GM18511 (cell line): Measurements from ENCODE around the gene MADCAM1.
A peak's percentile ranks its signal among the peaks of the same experiment; 100 is the strongest.

Source experiments
- ATAC-seq: cut with Tn5 transposase; IDR thresholded peaks from one replicate; pipeline ENCODE4 v1.9.1; 2021; ENCODE audit warnings: mild to moderate bottlenecking, moderate library complexity; ENCODE audit not compliant: unreplicated experiment

Gene MADCAM1

DNA sequence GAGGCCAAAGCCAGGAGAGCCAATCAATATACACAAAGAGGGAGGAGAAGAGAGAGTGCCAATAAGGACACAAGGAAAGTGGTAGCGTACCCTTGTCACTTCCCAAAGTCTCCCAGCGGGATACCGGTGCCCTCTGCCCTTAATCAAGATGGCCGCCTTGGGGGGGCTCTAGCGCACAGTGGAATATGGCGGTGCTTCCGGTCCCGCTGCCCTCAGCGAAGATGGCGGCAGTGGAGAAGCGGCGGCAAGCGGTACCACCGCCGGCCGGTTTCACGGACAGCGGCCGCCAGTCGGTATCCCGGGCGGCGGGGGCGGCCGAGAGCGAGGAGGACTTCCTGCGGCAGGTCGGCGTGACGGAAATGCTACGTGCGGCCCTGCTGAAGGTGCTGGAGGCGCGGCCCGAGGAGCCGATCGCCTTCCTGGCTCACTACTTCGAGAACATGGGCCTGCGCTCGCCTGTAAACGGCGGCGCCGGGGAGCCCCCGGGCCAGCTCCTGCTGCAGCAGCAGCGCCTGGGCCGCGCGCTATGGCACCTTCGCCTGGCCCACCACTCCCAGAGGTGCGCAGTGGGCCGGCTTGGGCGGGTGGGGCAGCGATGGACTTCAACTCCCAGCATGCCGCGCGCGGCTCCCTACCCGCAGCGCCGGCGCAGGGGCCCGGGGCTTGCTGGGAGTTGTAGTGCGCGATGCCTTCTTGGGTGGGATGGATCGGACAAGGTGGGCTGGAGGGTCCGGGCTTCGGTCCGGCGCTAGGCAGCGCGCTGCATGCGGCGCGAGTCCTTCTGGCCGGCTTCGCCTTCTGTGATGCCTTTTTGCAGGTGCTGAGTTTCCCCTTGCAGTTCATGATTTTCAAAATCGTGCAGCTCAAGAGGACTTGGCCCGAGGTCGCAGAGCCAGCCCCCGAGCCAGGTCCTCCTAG, 11.3 kb downstream of the MADCAM1 start, which contains the start of gene TPGS1:
TSS of gene TPGS1 (plus strand) at position 212 of the 918 bp plus-strand sequence. CDS start at position 222, 10 bp downstream.
- ATAC-seq, result peak; percentile 66

- no peak for ATAC-seq
Measured at GRCh38 chr19:508204-509150, 12.2 kb downstream of the MADCAM1 start.

DNA sequence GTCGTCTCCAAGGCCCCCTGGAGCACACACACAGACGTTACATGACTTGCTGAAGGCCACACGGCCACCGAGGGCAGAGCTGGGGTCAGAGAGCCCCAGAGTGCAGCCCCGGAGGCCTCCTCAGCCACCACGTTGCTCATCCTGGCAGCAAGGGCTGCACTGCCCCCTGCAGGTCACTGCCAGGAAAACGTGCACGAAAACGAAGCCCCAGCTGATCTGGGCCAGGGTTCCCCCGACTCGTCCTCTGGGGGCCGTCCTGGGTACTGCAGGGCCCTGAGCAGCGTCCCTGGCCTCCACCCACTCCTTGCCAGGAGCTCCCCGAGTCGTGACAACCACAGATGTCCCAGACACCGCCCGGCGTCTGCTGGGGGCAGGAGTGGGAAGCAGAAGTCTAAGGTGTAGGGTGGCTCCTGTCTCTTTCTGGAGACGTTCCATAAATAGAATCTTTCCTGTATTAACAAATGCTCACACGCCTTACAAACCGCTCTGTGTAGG, 14.4 kb downstream of the MADCAM1 start:
- ATAC-seq, result no peak

GRCh38 chr19:511101-511851, 15.0 kb downstream of the MADCAM1 start:
- ATAC-seq, result no peak

DNA sequence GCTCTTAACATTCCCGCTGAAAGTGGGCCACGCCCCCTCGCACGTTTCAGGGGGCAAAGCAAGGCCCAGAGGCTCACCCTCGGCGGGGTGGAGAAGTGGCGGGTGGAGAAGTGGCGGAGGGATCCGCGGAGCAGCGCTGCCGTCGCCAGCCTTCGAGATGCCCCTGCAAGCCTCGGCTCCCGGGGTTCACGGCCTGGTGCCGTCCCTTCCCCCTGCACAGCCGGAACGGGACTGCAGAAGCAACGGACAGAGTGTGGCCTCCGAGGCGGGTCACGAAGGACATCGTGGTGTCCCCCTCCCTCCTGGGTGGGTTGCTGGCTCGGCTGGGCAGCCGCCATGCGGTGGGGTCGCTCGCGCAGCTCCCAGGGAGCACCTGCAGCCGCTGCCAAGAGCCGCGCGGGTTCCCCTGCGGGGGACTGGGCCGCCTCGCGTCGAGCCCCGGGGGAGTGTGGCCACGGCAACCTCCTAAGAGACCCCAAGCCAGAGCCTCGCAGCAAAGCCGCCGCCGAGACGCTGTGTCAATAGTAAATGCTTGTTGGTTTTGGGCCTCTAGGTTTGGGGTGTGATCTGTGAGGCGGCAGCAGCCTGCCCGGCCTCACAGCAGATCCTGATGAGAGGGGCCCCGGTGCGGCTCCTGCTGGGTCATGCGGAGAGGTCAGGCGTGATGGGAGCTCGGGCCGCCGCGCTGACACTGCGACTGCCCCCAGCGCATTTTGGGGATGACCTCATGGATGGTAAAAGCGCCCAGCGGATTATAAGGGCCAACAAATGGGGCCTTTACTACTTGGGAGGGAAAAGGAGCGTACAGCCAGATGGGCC, 16.5 kb downstream of the MADCAM1 start:
- ATAC-seq, result no peak

- ATAC-seq, result no peak
Measured at GRCh38 chr19:513368-514165, 17.3 kb downstream of the MADCAM1 start.

GRCh38 chr19:514166-514663, 17.9 kb downstream of the MADCAM1 start:
- ATAC-seq, result no peak

DNA sequence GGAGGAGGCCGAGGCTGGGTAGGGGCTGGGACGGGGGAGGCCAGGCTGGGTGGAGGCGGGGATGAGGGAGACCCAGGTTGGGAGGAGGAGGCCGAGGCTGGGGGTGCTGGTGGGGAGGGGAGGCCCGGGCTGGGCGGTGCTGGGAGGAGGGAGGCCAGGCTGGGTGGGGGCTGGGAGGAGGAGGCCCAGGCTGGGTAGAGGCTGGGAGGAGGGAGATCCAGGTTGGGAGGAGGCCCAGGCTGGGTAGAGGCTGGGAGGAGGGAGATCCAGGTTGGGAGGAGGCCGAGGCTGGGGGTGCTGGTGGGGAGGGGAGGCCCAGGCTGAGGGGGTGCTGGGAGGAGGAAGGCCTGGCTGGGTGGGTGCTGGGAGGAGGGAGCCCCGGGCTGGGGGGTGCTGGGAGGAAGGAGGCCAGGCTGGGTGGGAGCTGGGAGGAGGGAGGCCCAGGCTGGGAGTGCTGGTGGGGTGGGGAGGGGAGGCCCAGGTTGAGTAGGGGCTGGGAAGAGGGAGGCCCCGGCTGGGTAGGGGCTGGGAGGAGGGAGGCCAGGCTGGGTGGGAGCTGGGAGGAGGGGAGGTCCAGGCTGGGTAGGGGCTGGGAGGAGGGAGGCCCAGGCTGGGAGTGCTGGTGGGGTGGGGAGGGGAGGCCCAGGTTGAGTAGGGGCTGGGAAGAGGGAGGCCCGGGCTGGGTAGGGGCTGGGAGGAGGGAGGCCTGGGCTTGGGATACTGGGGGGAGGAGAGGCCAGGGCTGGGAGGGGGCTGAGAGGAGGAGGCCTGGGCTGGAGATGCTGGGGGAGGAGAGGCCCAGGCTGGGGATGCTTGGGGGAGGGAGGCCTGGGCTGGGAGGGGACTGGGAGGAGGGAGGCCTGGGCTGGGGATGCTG, 21.7 kb downstream of the MADCAM1 start:
- ATAC-seq, result no peak

GRCh38 chr19:518598-519231, 22.4 kb downstream of the MADCAM1 start:
- ATAC-seq, result no peak

- ATAC-seq, result no peak
Measured at GRCh38 chr19:519449-519865, 23.2 kb downstream of the MADCAM1 start.

GRCh38 chr19:522726-523125, 26.4 kb downstream of the MADCAM1 start:
- ATAC-seq, result no peak

- no peak for ATAC-seq
Measured at GRCh38 chr19:524062-524674, 27.9 kb downstream of the MADCAM1 start.

DNA sequence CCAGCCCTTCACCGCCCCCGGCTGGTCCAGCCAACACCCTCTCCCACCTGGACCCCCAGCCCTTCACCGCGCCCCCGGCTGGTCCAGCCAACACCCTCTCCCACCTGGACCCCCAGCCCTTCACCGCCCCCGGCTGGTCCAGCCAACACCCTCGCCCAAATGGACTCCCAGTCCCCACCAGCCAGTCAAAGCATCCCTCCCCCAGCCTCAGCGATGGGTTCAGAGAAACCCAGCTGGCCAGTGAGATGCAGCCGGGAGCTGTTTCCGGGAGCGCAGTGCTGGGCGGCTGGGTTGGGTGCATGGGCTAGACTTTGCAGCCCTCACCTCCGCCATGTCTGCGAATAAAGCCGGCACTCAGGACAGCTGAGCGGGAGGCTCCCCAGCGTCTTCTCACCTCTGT, 28.7 kb downstream of the MADCAM1 start:
- no peak for ATAC-seq

DNA sequence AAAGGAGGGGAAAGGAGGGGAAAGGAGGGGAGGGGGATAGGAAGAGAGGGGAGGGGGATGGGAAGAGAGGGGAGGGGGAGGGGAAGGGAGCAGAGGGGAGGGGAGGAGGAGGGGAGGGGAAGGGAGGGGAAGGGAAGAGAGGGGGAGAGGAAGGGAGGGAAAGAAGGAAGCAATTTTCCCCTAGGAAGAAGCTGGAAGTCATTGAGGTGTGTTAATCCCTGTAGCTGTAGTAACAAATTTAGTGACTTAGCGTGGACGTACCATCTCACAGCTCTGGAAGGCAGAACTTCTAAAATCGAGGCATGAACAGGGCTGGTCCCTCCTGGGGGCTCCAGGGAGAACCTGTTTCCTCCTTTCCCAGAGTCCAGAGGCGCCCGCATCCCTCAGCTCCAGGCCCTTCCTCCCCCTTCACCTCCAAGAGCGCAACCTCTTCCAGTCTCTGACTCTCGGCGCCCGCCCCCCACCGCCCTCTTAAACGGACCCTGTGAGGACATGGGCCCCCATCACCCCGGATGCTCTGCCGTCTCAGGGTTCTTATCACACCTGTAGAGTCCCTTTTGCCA, 29.7 kb downstream of the MADCAM1 start:
- no peak for ATAC-seq

- no peak for ATAC-seq
Measured at GRCh38 chr19:530134-531008, 34.1 kb downstream of the MADCAM1 start.
